ENCODE data around the gene MAU2. TPM values are rescaled to one million over a fixed set of nuclear protein-coding genes. Genes with fewer than 3 reads are reported as not detected.

Gene MAU2
- total RNA-seq, 1 donor from 2014 or later: 12.1 TPM

GRCh38 chr19:19382118-19382517 lies 61.5 kb downstream of the MAU2 start:
- FAIRE-seq (no peak), DNase-seq (ENCODE audit: low read depth) (no peak)
- no peak for TF ChIP-seq CTCF (IDR thresholded peaks at IDR 0.05; ENCODE audit: insufficient read depth, low read length, severe bottlenecking)
- Histone ChIP-seq H3K4me3 (ENCODE audit: low read depth, low read length) (no peak overlapping the region), H3K27me3 (ENCODE audit: control insufficient read depth, insufficient read depth, low read length) (no peaks in the 10 kb centered on the region), H3K36me3 (ENCODE audit: control insufficient read depth, insufficient read depth, low read length) (no peaks in the 10 kb centered on the region)

GRCh38 chr19:19384486-19384885 lies 63.9 kb downstream of the MAU2 start:
- DNase-seq (ENCODE audit: low read depth): no peak
- H3K27me3 ChIP-seq (ENCODE audit: control insufficient read depth, insufficient read depth, low read length): no peaks in the 10 kb centered on the region
- H3K36me3 ChIP-seq (ENCODE audit: control insufficient read depth, insufficient read depth, low read length): no peaks in the 10 kb centered on the region
- TF ChIP-seq CTCF (IDR thresholded peaks at IDR 0.05; ENCODE audit: insufficient read depth, low read length, severe bottlenecking): no peak
- FAIRE-seq: no peak
- peak overlapping the region; percentile 76 for H3K4me3 ChIP-seq (ENCODE audit: low read depth, low read length)

GRCh38 chr19:19385131-19385895 lies 64.7 kb downstream of the MAU2 start:
- no peaks in the 10 kb centered on the region for H3K27me3 ChIP-seq (ENCODE audit: control insufficient read depth, insufficient read depth, low read length)
- H3K36me3 ChIP-seq (ENCODE audit: control insufficient read depth, insufficient read depth, low read length): no peaks in the 10 kb centered on the region
- H3K4me3 ChIP-seq (ENCODE audit: low read depth, low read length): peak overlapping the region; percentile 76
- peak; percentile 50 for FAIRE-seq
- DNase-seq (ENCODE audit: low read depth): peak; percentile 98
- peak; percentile 1 for TF ChIP-seq CTCF (IDR thresholded peaks at IDR 0.05; ENCODE audit: insufficient read depth, low read length, severe bottlenecking)

- FAIRE-seq: no peak
- DNase-seq (ENCODE audit: low read depth): no peak
- TF ChIP-seq CTCF (IDR thresholded peaks at IDR 0.05; ENCODE audit: insufficient read depth, low read length, severe bottlenecking): peak; percentile 35
- Histone ChIP-seq H3K27me3 (ENCODE audit: control insufficient read depth, insufficient read depth, low read length) (no peaks in the 10 kb centered on the region), H3K36me3 (ENCODE audit: control insufficient read depth, insufficient read depth, low read length) (no peaks in the 10 kb centered on the region), H3K4me3 (ENCODE audit: low read depth, low read length) (peak overlapping the region; percentile 76)
Observed at GRCh38 chr19:19385896-19386869, 65.6 kb downstream of the MAU2 start.

GRCh38 chr19:19387108-19387507 lies 66.5 kb downstream of the MAU2 start:
- TF ChIP-seq CTCF (IDR thresholded peaks at IDR 0.05; ENCODE audit: insufficient read depth, low read length, severe bottlenecking): no peak
- H3K4me3 ChIP-seq (ENCODE audit: low read depth, low read length): peak overlapping the region; percentile 76
- no peak for DNase-seq (ENCODE audit: low read depth)
- FAIRE-seq: no peak
- no peaks in the 10 kb centered on the region for H3K36me3 ChIP-seq (ENCODE audit: control insufficient read depth, insufficient read depth, low read length)
- no peaks in the 10 kb centered on the region for H3K27me3 ChIP-seq (ENCODE audit: control insufficient read depth, insufficient read depth, low read length)

Data from bronchial epithelial cell (primary cell).